ENCODE data around the gene SLC7A14.

The SLC7A14 gene

DNA sequence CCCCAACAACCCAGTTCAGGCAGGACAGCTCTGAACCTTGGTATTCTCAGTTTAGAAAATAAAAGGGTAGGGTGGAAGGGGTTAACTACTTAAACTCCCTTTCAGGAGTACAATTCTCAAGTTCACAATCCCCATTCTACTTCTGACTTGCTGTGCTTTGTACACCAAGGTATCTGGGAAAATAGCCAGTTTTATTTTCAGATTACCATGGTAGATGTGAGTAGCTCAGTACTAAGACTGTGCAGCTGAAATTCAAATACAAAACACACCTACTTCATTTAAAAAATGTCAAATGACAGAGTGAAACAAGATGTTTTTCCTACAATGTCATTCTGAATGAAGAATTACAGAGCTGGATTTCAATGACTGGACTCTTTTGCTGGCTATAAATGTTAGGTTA lies 27.4 kb downstream of the SLC7A14 start:
- no peak for DNase-seq (ENCODE audit: extremely low read depth, low read depth)
- TF ChIP-seq, protein P1, sequence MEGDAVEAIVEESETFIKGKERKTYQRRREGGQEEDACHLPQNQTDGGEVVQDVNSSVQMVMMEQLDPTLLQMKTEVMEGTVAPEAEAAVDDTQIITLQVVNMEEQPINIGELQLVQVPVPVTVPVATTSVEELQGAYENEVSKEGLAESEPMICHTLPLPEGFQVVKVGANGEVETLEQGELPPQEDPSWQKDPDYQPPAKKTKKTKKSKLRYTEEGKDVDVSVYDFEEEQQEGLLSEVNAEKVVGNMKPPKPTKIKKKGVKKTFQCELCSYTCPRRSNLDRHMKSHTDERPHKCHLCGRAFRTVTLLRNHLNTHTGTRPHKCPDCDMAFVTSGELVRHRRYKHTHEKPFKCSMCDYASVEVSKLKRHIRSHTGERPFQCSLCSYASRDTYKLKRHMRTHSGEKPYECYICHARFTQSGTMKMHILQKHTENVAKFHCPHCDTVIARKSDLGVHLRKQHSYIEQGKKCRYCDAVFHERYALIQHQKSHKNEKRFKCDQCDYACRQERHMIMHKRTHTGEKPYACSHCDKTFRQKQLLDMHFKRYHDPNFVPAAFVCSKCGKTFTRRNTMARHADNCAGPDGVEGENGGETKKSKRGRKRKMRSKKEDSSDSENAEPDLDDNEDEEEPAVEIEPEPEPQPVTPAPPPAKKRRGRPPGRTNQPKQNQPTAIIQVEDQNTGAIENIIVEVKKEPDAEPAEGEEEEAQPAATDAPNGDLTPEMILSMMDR (IDR thresholded peaks at IDR 0.05; ENCODE audit: low read depth, low read length): no peak

DNA sequence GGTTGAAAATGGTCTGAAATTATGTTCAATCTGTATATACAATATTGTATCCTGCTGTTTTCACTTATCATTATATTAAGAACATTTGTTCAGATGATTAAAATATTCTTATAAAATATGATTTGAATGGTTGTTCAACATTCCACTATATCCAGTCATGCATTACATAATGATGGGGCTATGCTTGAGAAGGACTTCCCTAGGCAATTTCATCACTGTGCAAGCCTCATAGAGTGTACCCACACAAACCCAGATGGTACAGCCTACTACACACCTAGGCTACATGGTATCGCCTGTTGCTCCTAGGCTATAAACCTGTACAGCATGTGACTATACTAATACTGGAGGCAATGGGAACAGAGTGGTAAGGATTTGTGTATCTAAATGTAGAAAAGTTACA lies 30.5 kb downstream of the SLC7A14 start:
- no peak for DNase-seq (ENCODE audit: extremely low read depth, low read depth)
- TF ChIP-seq, protein P1 (IDR thresholded peaks at IDR 0.05; ENCODE audit: low read depth, low read length): no peak

DNA sequence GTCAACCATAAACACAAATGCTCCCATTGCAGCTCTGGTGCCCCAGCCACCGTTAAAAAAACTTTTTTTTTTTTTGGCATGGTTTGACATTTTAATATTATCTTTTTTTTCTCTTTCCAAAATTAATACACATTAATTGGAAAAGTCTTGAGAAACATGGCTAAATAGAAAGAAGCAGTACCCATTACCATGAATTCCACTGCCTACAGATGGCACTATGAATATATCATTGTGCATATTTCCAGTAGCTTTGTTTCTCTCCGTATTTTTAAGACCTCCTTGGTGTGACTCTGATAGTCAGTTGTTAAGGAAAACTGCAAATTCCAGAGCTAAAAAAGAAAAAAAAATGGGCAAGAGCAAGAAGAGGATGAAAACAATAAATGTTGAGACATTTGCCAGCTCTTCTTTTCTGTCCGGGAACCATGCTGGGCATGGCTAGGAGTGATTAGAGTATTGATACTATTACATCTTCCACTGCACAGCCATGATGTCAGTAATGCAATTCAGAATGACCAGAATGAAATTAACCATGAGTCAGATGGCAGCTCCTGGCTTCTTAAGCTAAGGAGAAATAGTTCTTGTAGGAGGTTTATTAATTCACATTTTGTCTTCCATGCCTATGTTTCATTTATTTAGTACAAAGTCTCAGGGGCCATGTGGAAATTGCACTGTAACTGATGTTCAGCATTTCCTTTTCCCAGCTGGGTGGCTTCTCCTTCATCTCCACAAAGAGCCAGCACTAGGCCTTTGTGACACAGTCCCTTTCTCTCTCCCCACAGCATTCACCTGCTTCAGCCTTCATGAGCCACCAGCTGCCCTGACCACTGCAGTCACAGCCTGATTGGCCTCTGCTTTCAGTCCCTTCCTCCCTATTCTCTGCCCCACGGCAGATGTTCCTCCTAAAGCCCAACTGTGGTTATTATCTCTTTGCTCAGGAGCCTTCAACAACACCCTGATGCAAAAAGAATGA lies 31.8 kb downstream of the SLC7A14 start:
- DNase-seq (ENCODE audit: extremely low read depth, low read depth): no peak
- TF ChIP-seq, protein P1 (IDR thresholded peaks at IDR 0.05; ENCODE audit: low read depth, low read length): no peak

DNA sequence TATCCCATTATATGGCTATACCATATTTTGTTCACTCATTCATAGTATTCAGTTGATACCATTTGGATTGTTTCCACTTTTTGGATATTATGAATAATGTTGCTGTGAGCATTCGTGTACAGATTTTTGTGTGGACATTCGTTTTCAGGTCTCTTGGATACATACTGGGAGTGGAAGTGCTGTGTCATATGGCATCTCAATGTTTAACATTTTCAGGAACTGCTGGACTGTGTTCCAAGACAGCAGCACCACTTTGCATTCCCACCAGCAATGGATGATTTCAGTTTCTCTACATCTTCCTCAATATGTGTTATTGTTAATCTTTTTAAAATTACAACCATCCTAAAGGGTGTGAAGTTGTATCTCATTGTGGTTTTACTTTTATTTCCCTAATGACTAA lies 34.6 kb downstream of the SLC7A14 start:
- DNase-seq (ENCODE audit: extremely low read depth, low read depth): no peak
- TF ChIP-seq, protein P1 (IDR thresholded peaks at IDR 0.05; ENCODE audit: low read depth, low read length): no peak

DNA sequence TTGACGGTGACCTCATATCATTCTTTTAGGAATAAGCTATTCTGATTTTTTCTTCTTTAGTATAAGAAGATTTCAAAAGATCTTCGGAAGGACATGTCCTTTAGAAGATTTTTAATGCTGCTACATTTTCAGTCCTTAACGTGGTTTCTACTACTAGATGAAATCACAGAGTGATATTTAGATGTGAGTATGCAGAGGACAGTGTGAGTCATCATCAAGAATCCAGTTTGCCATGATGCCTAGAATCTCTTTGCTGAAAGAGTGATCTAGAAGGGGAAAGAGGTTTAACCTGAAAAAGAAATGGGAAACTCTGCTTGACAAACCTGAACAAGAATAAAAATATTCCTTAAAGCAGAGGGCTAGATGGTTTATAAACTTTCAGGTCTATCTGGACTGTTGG lies 43.2 kb downstream of the SLC7A14 start:
- TF ChIP-seq, protein P1 (IDR thresholded peaks at IDR 0.05; ENCODE audit: low read depth, low read length): no peak
- no peak for DNase-seq (ENCODE audit: extremely low read depth, low read depth)

DNA sequence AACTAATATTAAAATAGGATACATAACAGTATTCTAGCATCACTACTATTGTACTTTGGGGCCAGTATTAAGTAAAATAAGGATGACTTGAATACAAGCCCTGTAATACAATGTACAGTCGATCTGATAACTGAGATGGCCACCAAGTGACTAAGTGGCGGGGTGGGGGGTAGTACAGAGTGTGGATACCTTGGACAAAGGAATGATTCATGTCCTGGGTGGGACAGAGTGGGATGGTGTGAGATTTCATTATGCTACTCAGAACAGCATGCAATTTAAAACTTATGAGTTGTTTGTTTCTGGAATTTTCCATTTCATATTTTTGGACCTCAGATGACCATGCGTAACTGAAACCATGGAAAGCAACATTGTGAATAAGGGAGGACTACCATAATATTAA lies 46.0 kb downstream of the SLC7A14 start:
- TF ChIP-seq, protein P1 (IDR thresholded peaks at IDR 0.05; ENCODE audit: low read depth, low read length): no peak

DNA sequence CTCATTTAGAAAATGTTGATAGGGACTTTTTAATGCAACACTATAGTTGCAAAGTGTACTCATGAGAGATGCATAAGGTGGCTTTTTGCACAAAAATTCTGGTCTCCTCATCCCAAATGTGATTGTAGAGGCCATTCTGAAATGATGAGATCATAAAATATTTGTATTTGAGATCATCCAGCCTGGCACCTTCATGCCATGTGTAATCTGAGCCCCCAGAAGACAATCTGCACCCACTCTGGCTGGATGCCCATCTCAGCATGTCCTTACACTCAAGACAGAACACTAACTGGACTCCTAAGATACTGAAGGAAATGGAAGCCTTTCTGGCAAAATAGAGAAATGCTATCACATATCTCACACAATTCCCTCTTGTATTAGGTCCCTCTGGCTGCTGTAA lies 49.2 kb downstream of the SLC7A14 start:
- TF ChIP-seq, protein P1 (IDR thresholded peaks at IDR 0.05; ENCODE audit: low read depth, low read length): no peak
- no peak for DNase-seq (ENCODE audit: extremely low read depth, low read depth)

More for the DNA sequence above, 46.0 kb downstream of the SLC7A14 start:
- DNase-seq (ENCODE audit: extremely low read depth, low read depth): no peak

All from AG09319 (cell line).